HepG2 (cell line): ENCODE measurements around the gene ASTN2. TPM values are rescaled to one million over a fixed set of nuclear protein-coding genes. Genes with fewer than 3 reads are reported as not detected.

Experiments used
- ATAC-seq: fragments of 200-7000 bp; cut with Tn5 transposase; 3 replicates; pipeline ENCODE4 v1.9.1; 2020; ENCODE audit warnings: mild to moderate bottlenecking, moderate library complexity
- BruUV-seq: library from RNA; stranded (reverse); fragments of 400-500 nt; replicated peaks from 2 replicates; lab custom pipeline; 2021; lab: Mats Ljungman, UMichigan
- CTCF ChIA-PET: fragments of 300-600 bp; formaldehyde crosslinking; extraction: SDS; loops from one replicate; lab custom pipeline; 2021; ENCODE audit warnings: low total read pairs, inconsistent platforms, low intra/inter-chr PET ratio; lab: Yijun Ruan, JAX
- POLR2A ChIA-PET: fragments of 350-600 bp; sonication (Branson Sonifier 250); formaldehyde crosslinking; loops from one replicate; lab custom pipeline; 2020; ENCODE audit warnings: antibody characterized with exemption, inconsistent platforms; lab: Yijun Ruan, JAX
- DNase-seq: peaks from one replicate; pipeline ENCODE4 v3.0.0-alpha.2; 2015; ENCODE audit warnings: low spot score
- FAIRE-seq: peaks from 3 replicates; lab custom pipeline; 2011; peaks lifted over from hg19 to GRCh38; lab: Jason Lieb, UNC
- H2AFZ ChIP-seq: one replicate; pipeline ENCODE4 v1.6.1; 2011; ENCODE audit warnings: low read length, inconsistent platforms
- H3K27ac ChIP-seq: fragments of 300-600 bp; 3 replicates; pipeline ENCODE4 v1.8.0; 2011; ENCODE audit warnings: mixed run types, mild to moderate bottlenecking, mixed read lengths, low read length, inconsistent platforms; ENCODE audit not compliant: insufficient read depth; ENCODE audit errors: extremely low read length
- H3K27me3 ChIP-seq, 2 experiments: fragments of 200-600 bp in 1 of 2; 2 replicates in 1 of 2; 3 replicates in 1 of 2; pipeline versions ENCODE4 v1.6.0 to v1.8.0; 2011; ENCODE audit warnings: low read length in 2 of 2, mild to moderate bottlenecking in 2 of 2, moderate library complexity in 2 of 2, inconsistent platforms in 1 of 2; ENCODE audit not compliant: insufficient read depth in 2 of 2, control insufficient read depth in 1 of 2
- H3K36me3 ChIP-seq, 2 experiments: fragments of 200-600 bp in 1 of 2; replicated peaks in 1 of 2; 2 replicates in 1 of 2; 3 replicates in 1 of 2; pipeline versions ENCODE4 v1.5.1 to v1.8.0; 2011; ENCODE audit warnings: low read length in 2 of 2, inconsistent platforms in 1 of 2; ENCODE audit not compliant: insufficient read depth in 2 of 2, control insufficient read depth in 1 of 2
- H3K4me1 ChIP-seq: 2 replicates; pipeline ENCODE4 v1.5.1; 2012; ENCODE audit warnings: low read length, inconsistent platforms; ENCODE audit not compliant: insufficient read depth
- H3K4me2 ChIP-seq: 2 replicates; pipeline ENCODE4 v1.6.0; 2011; ENCODE audit warnings: low read depth, low read length, inconsistent platforms
- H3K4me3 ChIP-seq, 3 experiments: fragments of 200-600 bp in 1 of 3; sonication (generic), shearing (Covaris generic) in 1 of 3; replicated peaks in 1 of 3; 2 replicates each; pipeline ENCODE4 v1.5.1; 2011 to 2016; ENCODE audit warnings: low read length in 3 of 3, inconsistent platforms in 2 of 3, low read depth in 2 of 3, mild to moderate bottlenecking in 2 of 3, control low read depth in 1 of 3, mixed read lengths in 1 of 3; ENCODE audit not compliant: insufficient read depth in 1 of 3
- H3K79me2 ChIP-seq: one replicate; pipeline ENCODE4 v1.6.1; 2011; ENCODE audit warnings: low read length, inconsistent platforms; ENCODE audit not compliant: insufficient read depth
- H3K9ac ChIP-seq: 2 replicates; pipeline ENCODE4 v1.6.0; 2011; ENCODE audit warnings: mild to moderate bottlenecking, low read depth, low read length, inconsistent platforms; ENCODE audit not compliant: insufficient read depth
- H3K9me3 ChIP-seq: 2 replicates; pipeline ENCODE4 v1.5.1; 2012; ENCODE audit warnings: mild to moderate bottlenecking, low read length
- H4K20me1 ChIP-seq: 2 replicates; pipeline ENCODE4 v1.6.0; 2011; ENCODE audit warnings: inconsistent platforms, mild to moderate bottlenecking, low read length, moderate library complexity; ENCODE audit not compliant: insufficient read depth
- CBX1 ChIP-seq: IDR thresholded peaks from one replicate; pipeline ENCODE4 v1.6.1; 2016; ENCODE audit warnings: antibody characterized with exemption, low read depth
- KAT7 ChIP-seq: IDR thresholded peaks from 2 replicates; pipeline ENCODE4 v1.6.1; 2018; ENCODE audit warnings: borderline replicate concordance, missing compliant biosample characterization
- MAFK ChIP-seq, 2 experiments: IDR thresholded peaks in 1 of 2; conservative IDR thresholded peaks in 1 of 2; 2 replicates each; pipeline ENCODE4 v1.6.1; 2011; ENCODE audit warnings: improper control_type of control experiment in 2 of 2, low read length in 2 of 2
- PCBP2 ChIP-seq: fragments of 200-400 bp; formaldehyde crosslinking; optimal IDR thresholded peaks from 2 replicates; pipeline ENCODE3; 2018; ENCODE audit warnings: low read length, low read depth; ENCODE audit not compliant: poor library complexity, severe bottlenecking
- ZNF556 ChIP-seq: sonication (generic); formaldehyde crosslinking; IDR thresholded peaks from 2 replicates; pipeline ENCODE4 v1.4.0; 2020; ENCODE audit warnings: mild to moderate bottlenecking, missing genetic modification reagents, borderline replicate concordance
- ZNF563 ChIP-seq: sonication (generic); formaldehyde crosslinking; IDR thresholded peaks from 2 replicates; pipeline ENCODE4 v1.8.0; 2022; ENCODE audit warnings: mild to moderate bottlenecking, moderate library complexity, missing genetic modification reagents
- ZNF709 ChIP-seq: sonication (generic); formaldehyde crosslinking; IDR thresholded peaks from 2 replicates; pipeline ENCODE4 v1.5.0; 2020; ENCODE audit warnings: mild to moderate bottlenecking, missing genetic modification reagents
- ZNF780A ChIP-seq: sonication (generic); formaldehyde crosslinking; IDR thresholded peaks from 2 replicates; pipeline ENCODE4 v1.8.0; 2022; ENCODE audit warnings: mild to moderate bottlenecking, missing genetic modification reagents, moderate library complexity
- WGBS: methylation state at CpG from one replicate; pipeline ENCODE4 v1.1.6; 2017; ENCODE audit warnings: low lambda C conversion rate; 5-methylcytosine and 5-hydroxymethylcytosine counted together
- in situ Hi-C: cut with HindIII; loops from 2 replicates; pipeline ENCODE4 v1.10.0; 2017; ENCODE audit warnings: low pct_unique_long_range_greater_than_20kb; ENCODE audit not compliant: extremely low pct_ligation_motif_present
- intact Hi-C: fragments of 100-400 bp; cut with micrococcal nuclease; formaldehyde crosslinking; loops from one replicate; pipeline ENCODE4 v1.10.0; 2022; ENCODE audit not compliant: unreplicated experiment
- polyA plus RNA-seq, 8 experiments: library from polyadenylated mRNA; depleted of rRNA in 3 of 8; stranded (reverse) in 7 of 8; unstranded in 1 of 8; fragments of >200 nt; fragmentation: Illumina TruSeq in 4 of 8; extraction: Trizol in 4 of 8; gene quantifications; 2 replicates each; pipeline versions ENCODE4 v1.2.1 to v1.2.3, GENCODE V29; 2011 to 2016; ENCODE audit warnings: low read depth in 4 of 8, missing spikeins in 1 of 8, mixed read lengths in 1 of 8; ENCODE audit not compliant: insufficient read depth in 1 of 8
- total RNA-seq, 5 experiments: library from RNA; depleted of rRNA; stranded (reverse); fragments of >200 nt; fragmentation: Illumina TruSeq; extraction: Trizol; gene quantifications; 2 replicates each; pipeline ENCODE4 v1.2.3, GENCODE V29; 2016; ENCODE audit warnings: low read depth in 1 of 5
- TF ChIP-seq, protein P1 (sequence below): sonication (generic); formaldehyde crosslinking; IDR thresholded peaks from 2 replicates; pipeline ENCODE4 v1.9.0; 2021; ENCODE audit warnings: mild to moderate bottlenecking, missing genetic modification reagents
- TF ChIP-seq, protein P2 (sequence below): sonication (generic); formaldehyde crosslinking; IDR thresholded peaks from 2 replicates; pipeline ENCODE4 v1.8.1; 2023; ENCODE audit warnings: mild to moderate bottlenecking, missing genetic modification reagents, borderline replicate concordance

The ASTN2 gene
- total and polyA plus RNA-seq, 2 of the 13 experiments (the other 11 are each of a cell fraction or from before 2014, with no cell fraction given): 5.2 to 13.5 TPM

DNA sequence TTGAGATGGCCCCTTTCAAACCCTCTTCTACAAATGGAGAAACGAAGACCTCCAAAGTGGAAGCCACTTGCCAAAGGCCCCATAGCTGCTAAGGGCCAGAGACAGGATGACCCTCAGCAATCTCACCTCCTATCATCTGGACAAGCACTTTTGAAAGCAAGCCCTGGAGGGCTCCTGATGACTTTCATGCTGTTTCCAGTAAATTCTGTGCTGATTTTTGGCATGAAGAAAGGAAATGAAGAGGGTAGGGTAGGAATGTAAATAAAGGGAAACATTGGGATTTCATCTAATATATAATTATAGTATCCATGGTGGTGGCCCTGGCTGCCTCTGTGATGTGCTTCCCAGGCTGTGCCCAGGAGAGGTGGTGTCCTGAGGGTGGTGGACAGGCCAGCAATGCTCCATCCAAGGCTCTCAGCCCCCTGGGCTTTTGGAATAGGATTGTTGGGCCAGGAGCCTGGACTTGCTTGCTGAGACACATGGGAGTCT, 935.8 kb downstream of the ASTN2 start:
- WGBS: 94% methylated on average over 1 of the region's 1 CpG

GRCh38 chr9:116477584-116478141, 937.2 kb downstream of the ASTN2 start:
- FAIRE-seq (no peak), DNase-seq (no peak), ATAC-seq (no peak)
- no peaks in the 10 kb centered on the region for H3K79me2 ChIP-seq
- intact Hi-C loops: no loop called here
- no peak overlapping the region for H3K4me2 ChIP-seq
- H3K9ac ChIP-seq: no peak overlapping the region
- POLR2A ChIA-PET: no interaction called here
- H3K4me3 ChIP-seq: no peak overlapping the region
- CTCF ChIA-PET: no interaction called here
- in situ Hi-C loops: no loop called here
- no peaks in the 10 kb centered on the region for H3K4me1 ChIP-seq
- WGBS: 94% methylated on average over 4 of the region's 4 CpGs
- H4K20me1 ChIP-seq: no peaks in the 10 kb centered on the region
- no peaks in the 10 kb centered on the region; a peak in 1 of 5 replicates for H3K36me3 ChIP-seq
- TF ChIP-seq, protein P1, sequence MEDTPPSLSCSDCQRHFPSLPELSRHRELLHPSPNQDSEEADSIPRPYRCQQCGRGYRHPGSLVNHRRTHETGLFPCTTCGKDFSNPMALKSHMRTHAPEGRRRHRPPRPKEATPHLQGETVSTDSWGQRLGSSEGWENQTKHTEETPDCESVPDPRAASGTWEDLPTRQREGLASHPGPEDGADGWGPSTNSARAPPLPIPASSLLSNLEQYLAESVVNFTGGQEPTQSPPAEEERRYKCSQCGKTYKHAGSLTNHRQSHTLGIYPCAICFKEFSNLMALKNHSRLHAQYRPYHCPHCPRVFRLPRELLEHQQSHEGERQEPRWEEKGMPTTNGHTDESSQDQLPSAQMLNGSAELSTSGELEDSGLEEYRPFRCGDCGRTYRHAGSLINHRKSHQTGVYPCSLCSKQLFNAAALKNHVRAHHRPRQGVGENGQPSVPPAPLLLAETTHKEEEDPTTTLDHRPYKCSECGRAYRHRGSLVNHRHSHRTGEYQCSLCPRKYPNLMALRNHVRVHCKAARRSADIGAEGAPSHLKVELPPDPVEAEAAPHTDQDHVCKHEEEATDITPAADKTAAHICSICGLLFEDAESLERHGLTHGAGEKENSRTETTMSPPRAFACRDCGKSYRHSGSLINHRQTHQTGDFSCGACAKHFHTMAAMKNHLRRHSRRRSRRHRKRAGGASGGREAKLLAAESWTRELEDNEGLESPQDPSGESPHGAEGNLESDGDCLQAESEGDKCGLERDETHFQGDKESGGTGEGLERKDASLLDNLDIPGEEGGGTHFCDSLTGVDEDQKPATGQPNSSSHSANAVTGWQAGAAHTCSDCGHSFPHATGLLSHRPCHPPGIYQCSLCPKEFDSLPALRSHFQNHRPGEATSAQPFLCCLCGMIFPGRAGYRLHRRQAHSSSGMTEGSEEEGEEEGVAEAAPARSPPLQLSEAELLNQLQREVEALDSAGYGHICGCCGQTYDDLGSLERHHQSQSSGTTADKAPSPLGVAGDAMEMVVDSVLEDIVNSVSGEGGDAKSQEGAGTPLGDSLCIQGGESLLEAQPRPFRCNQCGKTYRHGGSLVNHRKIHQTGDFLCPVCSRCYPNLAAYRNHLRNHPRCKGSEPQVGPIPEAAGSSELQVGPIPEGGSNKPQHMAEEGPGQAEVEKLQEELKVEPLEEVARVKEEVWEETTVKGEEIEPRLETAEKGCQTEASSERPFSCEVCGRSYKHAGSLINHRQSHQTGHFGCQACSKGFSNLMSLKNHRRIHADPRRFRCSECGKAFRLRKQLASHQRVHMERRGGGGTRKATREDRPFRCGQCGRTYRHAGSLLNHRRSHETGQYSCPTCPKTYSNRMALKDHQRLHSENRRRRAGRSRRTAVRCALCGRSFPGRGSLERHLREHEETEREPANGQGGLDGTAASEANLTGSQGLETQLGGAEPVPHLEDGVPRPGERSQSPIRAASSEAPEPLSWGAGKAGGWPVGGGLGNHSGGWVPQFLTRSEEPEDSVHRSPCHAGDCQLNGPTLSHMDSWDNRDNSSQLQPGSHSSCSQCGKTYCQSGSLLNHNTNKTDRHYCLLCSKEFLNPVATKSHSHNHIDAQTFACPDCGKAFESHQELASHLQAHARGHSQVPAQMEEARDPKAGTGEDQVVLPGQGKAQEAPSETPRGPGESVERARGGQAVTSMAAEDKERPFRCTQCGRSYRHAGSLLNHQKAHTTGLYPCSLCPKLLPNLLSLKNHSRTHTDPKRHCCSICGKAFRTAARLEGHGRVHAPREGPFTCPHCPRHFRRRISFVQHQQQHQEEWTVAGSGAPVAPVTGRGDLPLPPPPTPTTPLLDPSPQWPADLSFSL (CRISPR knock-in tag): no peak
- TF ChIP-seq ZNF709: no peak
- TF ChIP-seq ZNF556 (CRISPR knock-in tag): no peak
- TF ChIP-seq CBX1: no peak
- TF ChIP-seq, protein P2, sequence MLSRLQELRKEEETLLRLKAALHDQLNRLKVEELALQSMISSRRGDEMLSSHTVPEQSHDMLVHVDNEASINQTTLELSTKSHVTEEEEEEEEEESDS (CRISPR knock-in tag): no peak
- no peak for TF ChIP-seq ZNF563 (CRISPR knock-in tag)
- no peak for TF ChIP-seq ZNF780A (CRISPR knock-in tag)
- no peak for TF ChIP-seq KAT7 (CRISPR knock-in tag)
- TF ChIP-seq PCBP2: no peak
- no TSS peak for BruUV-seq
- no peaks in the 10 kb centered on the region for H3K27me3 ChIP-seq
- no peak overlapping the region for H2AFZ ChIP-seq
- H3K9me3 ChIP-seq: no peaks in the 10 kb centered on the region
- H3K27ac ChIP-seq: no peak overlapping the region

More for the DNA sequence above, 935.8 kb downstream of the ASTN2 start:
- intact Hi-C loops (no loop called here), in situ Hi-C loops (no loop called here)
- H2AFZ ChIP-seq: no peak overlapping the region
- BruUV-seq: no TSS peak
- TF ChIP-seq MAFK (conservative IDR thresholded peaks at IDR 0.05 in 1 of 2, IDR thresholded peaks at IDR 0.05 in 1 of 2; ENCODE audit: low read length in 2 of 2): no peak
- H3K9ac ChIP-seq: no peak overlapping the region
- ChIA-PET POLR2A (no interaction called here), CTCF (no interaction called here)
- H4K20me1 ChIP-seq: no peaks in the 10 kb centered on the region
- no peak overlapping the region for H3K4me3 ChIP-seq
- no peaks in the 10 kb centered on the region for H3K27me3 ChIP-seq
- no peak overlapping the region for H3K27ac ChIP-seq
- no peaks in the 10 kb centered on the region for H3K79me2 ChIP-seq
- no peaks in the 10 kb centered on the region; a peak in 2 of 5 replicates for H3K36me3 ChIP-seq
- H3K9me3 ChIP-seq: no peaks in the 10 kb centered on the region
- no peaks in the 10 kb centered on the region for H3K4me1 ChIP-seq
- ATAC-seq (no peak), FAIRE-seq (no peak), DNase-seq (no peak)
- H3K4me2 ChIP-seq: no peak overlapping the region
